ENCODE measurements around the gene KCNG2. TPM values are rescaled to one million over a fixed set of nuclear protein-coding genes. Genes with fewer than 3 reads are reported as not detected.

Gene KCNG2
- total and polyA plus RNA-seq, 2 of the 8 experiments (the other 6 are each of a cell fraction or from before 2014, with no cell fraction given), result 0.19 to 0.74 TPM

DNA sequence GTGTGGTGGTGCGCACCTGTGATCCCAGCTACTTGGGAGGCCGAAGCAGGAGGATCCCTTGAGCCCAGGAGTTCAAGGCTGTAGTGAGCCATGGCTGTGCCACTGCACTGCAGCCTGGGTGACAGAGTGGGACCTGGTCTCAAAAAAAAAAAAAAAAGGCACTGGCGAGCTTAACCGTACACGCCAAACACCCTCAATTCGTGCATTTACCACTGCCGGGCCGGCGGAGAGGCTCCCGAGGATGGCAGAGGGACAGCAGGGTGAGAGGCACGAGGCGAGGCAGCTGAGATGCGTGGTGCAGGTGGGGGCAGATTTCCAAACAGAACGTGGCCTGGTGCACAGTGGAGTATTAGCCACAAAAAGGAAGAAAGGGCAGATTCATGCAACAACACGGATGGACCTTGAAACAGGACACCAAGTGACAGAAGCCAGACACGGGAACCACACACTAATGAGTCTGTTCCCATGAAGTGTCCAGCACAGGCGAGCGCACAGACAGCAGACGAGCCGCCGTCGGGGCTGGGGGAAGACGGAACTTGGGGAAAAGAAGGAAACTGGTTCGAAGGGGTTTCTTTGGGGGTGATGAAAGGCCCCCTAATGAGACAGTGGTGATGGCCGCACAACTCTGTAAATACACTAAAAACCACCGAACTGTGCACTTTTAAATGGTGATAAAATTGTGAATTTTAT lies 126.3 kb downstream of the KCNG2 start:
- H2AFZ ChIP-seq (ENCODE audit: low read length), result no peak overlapping the region
- TF ChIP-seq ZNF274 (IDR thresholded peaks at IDR 0.05; ENCODE audit: borderline replicate concordance, extremely low read depth, low read length) (no peak), SIN3A (conservative IDR thresholded peaks at IDR 0.05 in 1 of 2, IDR thresholded peaks at IDR 0.05 in 1 of 2; ENCODE audit: low read depth in 1 of 2, low read length in 2 of 2) (no peak), ATF3 (IDR thresholded peaks at IDR 0.05; ENCODE audit: insufficient read depth, low read depth, low read length) (no peak), GTF2F1 (IDR thresholded peaks at IDR 0.05; ENCODE audit: borderline replicate concordance, low read depth, low read length) (no peak), TAF7 (optimal IDR thresholded peaks at IDR 0.05; ENCODE audit: borderline replicate concordance, low read depth, low read length) (no peak)

More for the DNA sequence above, 126.3 kb downstream of the KCNG2 start:
- H4K5ac ChIP-seq (ENCODE audit: insufficient read length, low read depth, low read length), result no peak overlapping the region
- H3K27me3 ChIP-seq (replicated peaks in 1 of 4; ENCODE audit: control insufficient read depth in 3 of 4, extremely low read depth in 1 of 4, insufficient read depth in 3 of 4, low read length in 3 of 4), result no peaks in the 10 kb centered on the region
- no peak overlapping the region for H3K4ac ChIP-seq (replicated peaks; ENCODE audit: insufficient read length, low read depth, low read length)
- no peak overlapping the region for H2AK5ac ChIP-seq (ENCODE audit: low read depth, low read length)
- H3K56ac ChIP-seq (replicated peaks; ENCODE audit: insufficient read length, low read depth, low read length), result no peak overlapping the region
- peaks cover 0 to 5% of the 10 kb centered on the region in 2 experiments for H4K20me1 ChIP-seq (replicated peaks in 1 of 2; ENCODE audit: control insufficient read depth in 1 of 2, insufficient read depth in 2 of 2, low read length in 2 of 2)
- no peak overlapping the region for H2BK20ac ChIP-seq (ENCODE audit: low read length)
- no peak overlapping the region for H2BK120ac ChIP-seq (replicated peaks; ENCODE audit: low read depth, low read length)
- H2BK15ac ChIP-seq (ENCODE audit: low read length), result no peak overlapping the region
- FAIRE-seq, result no peak
- H4K91ac ChIP-seq (replicated peaks; ENCODE audit: insufficient read length, low read length), result no peak overlapping the region
- no peak overlapping the region for H2BK12ac ChIP-seq (ENCODE audit: low read depth, low read length)
- no peak overlapping the region for H4K8ac ChIP-seq (ENCODE audit: extremely low read depth, insufficient read depth, low read length)
- WGBS, 2 experiments (ENCODE audit: extremely low coverage in 1 of 2, insufficient coverage in 1 of 2, insufficient read length in 1 of 2, insufficient replicate concordance in 2 of 2, low coverage in 1 of 2, low lambda C conversion rate in 2 of 2, missing lambda C conversion rate in 1 of 2), result 91% methylated on average over 26 of the region's 26 CpGs; no CpG with 5 or more reads in 1 of the 2 experiments
- H3K18ac ChIP-seq (ENCODE audit: extremely low read depth, low read length), result no peak overlapping the region
- H3K27ac ChIP-seq (ENCODE audit: low read depth, low read length), result no peak overlapping the region
- CTCF ChIA-PET (ENCODE audit: partially characterized antibody), result interaction anchor here (1.0 to 1.4 kb wide), 2 partner anchors 9 to 19 kb away, joined by 3 to 4 read pairs; no protein-coding TSS in a partner anchor
- no peak overlapping the region for H3K23ac ChIP-seq (ENCODE audit: insufficient read length)
- H3K36me3 ChIP-seq (ENCODE audit: control insufficient read depth in 2 of 4, insufficient read depth in 4 of 4, low read length in 3 of 4), result no peaks in the 10 kb centered on the region
- H3K14ac ChIP-seq (ENCODE audit: insufficient read length), result no peak overlapping the region
- H3K23me2 ChIP-seq (ENCODE audit: low read depth, low read length), result 0 out of 2 replicates have a peak, but pooled peaks cover 2% of the 10 kb centered on the region
- H3K79me1 ChIP-seq (ENCODE audit: low read depth, low read length), result no peaks in the 10 kb centered on the region; the same call in 1 of the 2 replicates
- peak in 1 of 2 experiments; percentile 24 for DNase-seq (ENCODE audit: low read depth in 1 of 2, low spot score in 2 of 2)
- POLR2A ChIA-PET (ENCODE audit: partially characterized antibody), result no interaction called here
- no peak overlapping the region for H3K4me2 ChIP-seq (ENCODE audit: insufficient read depth in 1 of 2, low read depth in 2 of 2, low read length in 2 of 2)
- H3K9ac ChIP-seq (replicated peaks in 1 of 4; ENCODE audit: extremely low read depth in 1 of 4, low read depth in 3 of 4, low read length in 3 of 4), result no peak overlapping the region
- peaks cover 0 to 2% of the 10 kb centered on the region in 2 experiments; a peak in 2 of 4 replicates for H3K9me3 ChIP-seq (ENCODE audit: insufficient read depth in 2 of 2, low read depth in 1 of 2, low read length in 1 of 2)
- no peak overlapping the region for H3K4me3 ChIP-seq (ENCODE audit: extremely low read depth in 1 of 4, insufficient read depth in 2 of 4, low read depth in 3 of 4, low read length in 4 of 4)
- peaks cover 0 to 3% of the 10 kb centered on the region in 2 experiments; a peak in 2 of 4 replicates for H3K79me2 ChIP-seq (ENCODE audit: control insufficient read depth in 1 of 2, insufficient read depth in 2 of 2, low read length in 2 of 2)
- H3K4me1 ChIP-seq (replicated peaks in 1 of 4; ENCODE audit: control insufficient read depth in 3 of 4, insufficient read depth in 4 of 4, low read length in 3 of 4), result no peaks in the 10 kb centered on the region; a peak in 2 of 7 replicates
- no peak overlapping the region for H2BK5ac ChIP-seq (ENCODE audit: low read depth, low read length)

Data from H1 (cell line).